Central memory CD8-positive, alpha-beta T cell (primary cell): Measurements from ENCODE around the gene BAIAP2.
A peak's percentile ranks its signal among the peaks of the same experiment; 100 is the strongest.

ENCODE experiments used
- ATAC-seq: fragments of 150-1000 bp; cut with Tn5 transposase; replicated peaks from 2 replicates; pipeline ENCODE4 v1.10.0; 2022; ENCODE audit warnings: mild to moderate bottlenecking, moderate FRiP score, moderate number of reproducible peaks; ENCODE audit not compliant: poor library complexity, severe bottlenecking; ENCODE audit errors: extremely low read depth
- DNase-seq, 2 donors: peaks; one replicate each; pipeline ENCODE4 v3.0.0; 2021; ENCODE audit warnings: low spot score in 2 of 2
- H3K27ac Mint-ChIP-seq: one replicate; pipeline ENCODE4 v1.8.0; 2022; ENCODE audit warnings: low read depth, mild to moderate bottlenecking, moderate library complexity, mixed read lengths
- H3K27me3 Mint-ChIP-seq: one replicate; pipeline ENCODE4 v1.8.0; 2022; ENCODE audit warnings: mixed read lengths
- H3K36me3 Mint-ChIP-seq: one replicate; pipeline ENCODE4 v1.8.0; 2022; ENCODE audit warnings: mild to moderate bottlenecking, moderate library complexity, mixed read lengths; ENCODE audit not compliant: insufficient read depth
- H3K4me1 Mint-ChIP-seq: one replicate; pipeline ENCODE4 v1.8.0; 2022; ENCODE audit warnings: mixed read lengths
- H3K4me3 Mint-ChIP-seq: one replicate; pipeline ENCODE4 v1.8.0; 2022; ENCODE audit warnings: mild to moderate bottlenecking, moderate library complexity, mixed read lengths
- H3K9me3 Mint-ChIP-seq: one replicate; pipeline ENCODE4 v1.8.0; 2022; ENCODE audit warnings: mixed read lengths

Gene BAIAP2

GRCh38 chr17:81158688-81159590 lies 124.0 kb downstream of the BAIAP2 start:
- ATAC-seq (no peak), DNase-seq (no peak)
- H3K9me3 Mint-ChIP-seq: no peaks in the 10 kb centered on the region
- H3K27ac Mint-ChIP-seq: no peak overlapping the region
- H3K27me3 Mint-ChIP-seq: peaks cover 27% of the 10 kb centered on the region
- H3K36me3 Mint-ChIP-seq: peaks cover 3% of the 10 kb centered on the region
- H3K4me1 Mint-ChIP-seq: no peaks in the 10 kb centered on the region
- H3K4me3 Mint-ChIP-seq: no peak overlapping the region

DNA sequence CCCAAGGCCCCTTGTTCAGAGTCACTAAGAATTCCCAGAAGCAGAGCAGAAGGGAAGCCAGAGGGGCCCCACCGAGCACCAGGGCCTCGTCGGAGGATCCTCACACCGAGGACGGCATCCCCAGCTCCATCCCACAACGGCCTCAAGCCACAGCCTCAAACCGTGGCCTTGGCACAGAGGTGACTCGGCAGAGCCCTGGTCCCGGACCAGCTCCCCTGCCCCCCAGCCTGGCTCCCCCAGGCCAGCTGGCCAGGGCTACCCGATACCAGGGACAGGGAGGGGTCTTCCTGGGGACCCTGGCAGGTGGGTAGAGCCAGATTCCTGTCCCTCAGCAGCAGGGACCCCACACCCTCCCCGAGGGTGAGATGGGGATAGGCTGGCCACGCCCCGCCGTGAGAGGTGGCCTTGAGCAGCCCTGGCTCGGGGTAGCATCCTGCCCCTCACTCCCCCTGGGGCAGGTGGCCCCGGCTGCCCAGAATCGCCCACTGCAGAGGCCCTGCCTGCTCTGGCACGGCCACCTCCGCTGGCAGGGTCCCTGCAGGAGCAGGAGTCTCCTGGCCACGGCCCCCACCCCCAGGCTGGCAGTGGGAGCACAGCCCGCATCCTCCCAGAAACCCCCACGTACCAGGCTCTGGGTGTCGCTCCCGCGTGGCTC lies 124.8 kb downstream of the BAIAP2 start:
- ATAC-seq: no peak
- Mint-ChIP-seq H3K9me3 (no peaks in the 10 kb centered on the region), H3K27ac (no peak overlapping the region)

DNA sequence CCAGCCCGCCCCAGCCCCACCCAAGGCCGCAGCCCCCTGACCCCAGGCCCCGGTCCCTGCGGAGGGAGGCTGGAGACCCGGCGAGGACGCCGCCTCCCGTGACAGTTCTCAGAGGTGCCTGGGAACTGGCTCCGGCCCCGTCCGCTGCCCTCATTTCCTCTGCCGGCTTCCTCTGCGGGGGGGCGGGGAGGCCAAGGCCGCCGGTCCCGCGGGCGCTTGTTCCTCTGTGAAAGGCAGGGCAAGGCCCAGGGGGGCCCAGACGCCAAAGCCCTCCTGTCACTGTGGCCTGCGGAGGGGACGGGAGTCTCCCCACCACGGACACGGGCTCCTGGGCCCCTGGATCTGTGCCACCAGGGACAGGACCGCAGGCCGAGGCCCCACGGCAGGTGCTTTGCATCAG lies 125.4 kb downstream of the BAIAP2 start:
- Mint-ChIP-seq H3K36me3 (peaks cover 2% of the 10 kb centered on the region), H3K4me1 (no peaks in the 10 kb centered on the region), H3K27me3 (peaks cover 35% of the 10 kb centered on the region), H3K27ac (no peak overlapping the region), H3K9me3 (no peaks in the 10 kb centered on the region), H3K4me3 (no peak overlapping the region)
- no peak for ATAC-seq
- no peak for DNase-seq

More for the DNA sequence above, 124.8 kb downstream of the BAIAP2 start:
- Mint-ChIP-seq H3K36me3 (peaks cover 2% of the 10 kb centered on the region), H3K4me1 (no peaks in the 10 kb centered on the region), H3K27me3 (peaks cover 35% of the 10 kb centered on the region), H3K4me3 (no peak overlapping the region)
- no peak for DNase-seq

GRCh38 chr17:81160747-81161453 lies 125.9 kb downstream of the BAIAP2 start:
- H3K27ac Mint-ChIP-seq: no peak overlapping the region
- H3K4me3 Mint-ChIP-seq: peak overlapping the region; percentile 31

DNA sequence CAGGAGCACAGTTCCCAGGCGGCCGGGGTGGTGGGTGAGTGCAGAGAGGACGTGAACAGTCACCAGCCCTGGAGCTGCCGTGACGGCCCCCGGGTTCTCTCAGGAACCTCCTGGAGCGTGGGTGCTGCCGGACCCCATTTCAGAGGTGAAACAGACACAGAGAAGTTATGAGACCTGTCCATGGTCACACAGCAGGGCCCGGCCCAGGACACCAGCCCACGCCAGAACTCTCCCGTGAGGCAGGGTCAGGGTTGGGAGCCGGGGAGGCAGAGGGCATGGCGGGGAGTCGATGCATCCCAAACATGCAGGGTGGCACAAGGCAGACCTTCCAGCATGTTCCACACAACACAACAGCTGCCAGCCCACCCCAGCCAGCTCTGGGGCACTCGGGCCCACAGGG lies 126.6 kb downstream of the BAIAP2 start:
- no peak for ATAC-seq
- H3K27ac Mint-ChIP-seq: no peak overlapping the region
- no peaks in the 10 kb centered on the region for H3K9me3 Mint-ChIP-seq
- no peak overlapping the region for H3K4me3 Mint-ChIP-seq
- DNase-seq: no peak
- peaks cover 2% of the 10 kb centered on the region for H3K36me3 Mint-ChIP-seq
- peaks cover 35% of the 10 kb centered on the region for H3K27me3 Mint-ChIP-seq
- H3K4me1 Mint-ChIP-seq: no peaks in the 10 kb centered on the region

More at GRCh38 chr17:81160747-81161453, 125.9 kb downstream of the BAIAP2 start:
- Mint-ChIP-seq H3K9me3 (no peaks in the 10 kb centered on the region), H3K36me3 (peaks cover 2% of the 10 kb centered on the region), H3K27me3 (peaks cover 35% of the 10 kb centered on the region), H3K4me1 (no peaks in the 10 kb centered on the region)
- ATAC-seq (no peak), DNase-seq (no peak)

DNA sequence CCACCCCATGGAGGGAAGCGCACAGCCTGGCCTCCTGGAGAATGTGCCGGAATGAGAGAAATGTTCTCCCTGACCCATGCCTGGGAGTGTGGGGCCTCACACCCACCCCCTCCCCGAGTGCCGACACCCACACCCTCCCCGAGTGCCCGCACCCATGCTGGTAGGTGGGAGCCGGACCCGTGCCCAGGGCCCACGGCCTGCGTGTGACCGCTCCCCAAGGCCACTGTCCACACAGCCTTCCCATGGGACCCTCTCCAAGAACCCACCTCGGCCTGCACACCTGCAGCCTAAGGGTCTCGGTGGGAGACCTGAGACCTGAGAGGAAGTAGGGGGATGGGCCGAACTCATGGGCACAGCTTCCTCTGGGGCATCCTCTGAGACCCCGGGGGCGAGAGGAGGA lies 127.0 kb downstream of the BAIAP2 start:
- no peak for ATAC-seq
- Mint-ChIP-seq H3K9me3 (no peaks in the 10 kb centered on the region), H3K27me3 (peaks cover 35% of the 10 kb centered on the region), H3K4me3 (no peak overlapping the region), H3K4me1 (no peaks in the 10 kb centered on the region), H3K36me3 (peaks cover 2% of the 10 kb centered on the region), H3K27ac (no peak overlapping the region)
- no peak for DNase-seq

DNA sequence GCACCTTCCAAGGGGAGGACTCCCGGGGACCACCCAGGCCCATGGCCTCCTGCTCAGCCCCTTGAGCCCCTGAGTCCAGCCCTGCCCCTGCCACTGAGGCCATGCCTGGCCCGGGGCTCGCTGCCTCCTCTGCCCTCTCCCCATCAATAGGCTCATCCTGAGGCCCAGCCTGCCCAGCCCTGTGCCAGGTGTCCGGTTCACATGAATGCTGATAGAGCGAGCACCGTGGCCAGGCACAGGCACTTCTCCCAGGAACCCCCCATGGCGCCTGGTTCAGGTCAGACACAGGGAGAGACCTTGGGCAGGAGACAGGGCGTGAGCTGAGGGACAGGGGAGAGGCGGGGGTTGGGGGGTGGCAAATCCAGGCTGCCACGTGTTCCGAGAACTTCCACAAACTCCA lies 127.5 kb downstream of the BAIAP2 start:
- no peak for DNase-seq
- Mint-ChIP-seq H3K27me3 (peaks cover 35% of the 10 kb centered on the region), H3K9me3 (no peaks in the 10 kb centered on the region), H3K4me3 (no peak overlapping the region), H3K36me3 (peaks cover 2% of the 10 kb centered on the region), H3K4me1 (no peaks in the 10 kb centered on the region), H3K27ac (no peak overlapping the region)
- ATAC-seq: no peak

- Mint-ChIP-seq H3K27ac (no peak overlapping the region), H3K36me3 (peaks cover 2% of the 10 kb centered on the region)
Measured at GRCh38 chr17:81163051-81163695, 128.2 kb downstream of the BAIAP2 start.

DNA sequence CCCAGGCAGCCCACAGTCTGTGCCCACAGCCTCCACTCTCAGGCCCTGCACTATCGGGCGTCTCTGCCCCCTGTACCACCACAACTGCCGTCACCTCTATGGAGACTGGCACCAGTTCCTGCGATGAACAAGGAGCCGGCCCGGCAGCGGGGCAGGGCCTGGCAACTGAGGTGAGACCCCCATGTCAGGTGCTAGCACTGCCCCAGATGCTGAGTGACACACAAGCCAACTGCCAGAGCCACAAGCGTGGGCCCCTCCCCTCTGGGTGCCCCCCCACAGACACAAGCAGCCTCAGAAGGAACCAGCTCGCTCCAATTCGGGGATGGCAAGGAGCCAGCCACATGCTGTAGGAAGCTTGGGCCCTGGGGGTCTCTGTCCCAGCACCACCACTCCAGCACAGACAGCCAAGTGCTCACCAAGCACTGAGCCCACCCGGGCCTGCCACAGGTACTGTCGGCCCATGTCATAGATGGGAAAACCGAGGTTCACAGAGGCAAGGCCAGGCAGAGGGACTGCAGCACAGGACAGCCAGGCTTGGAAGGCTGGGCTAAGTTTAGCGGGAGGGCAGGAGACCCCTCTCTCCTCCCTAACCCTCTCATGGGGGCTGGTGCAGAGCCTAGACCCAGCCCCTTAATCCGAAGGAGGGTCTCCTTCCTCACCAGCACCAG lies 128.9 kb downstream of the BAIAP2 start:
- Mint-ChIP-seq H3K4me3 (no peak overlapping the region), H3K36me3 (peaks cover 2% of the 10 kb centered on the region), H3K27ac (no peak overlapping the region), H3K27me3 (peaks cover 35% of the 10 kb centered on the region), H3K9me3 (no peaks in the 10 kb centered on the region), H3K4me1 (no peaks in the 10 kb centered on the region)
- no peak for ATAC-seq
- no peak for DNase-seq

More at GRCh38 chr17:81163051-81163695, 128.2 kb downstream of the BAIAP2 start:
- Mint-ChIP-seq H3K9me3 (no peaks in the 10 kb centered on the region), H3K4me3 (no peak overlapping the region), H3K4me1 (no peaks in the 10 kb centered on the region), H3K27me3 (peaks cover 35% of the 10 kb centered on the region)
- ATAC-seq: no peak
- DNase-seq: no peak

DNA sequence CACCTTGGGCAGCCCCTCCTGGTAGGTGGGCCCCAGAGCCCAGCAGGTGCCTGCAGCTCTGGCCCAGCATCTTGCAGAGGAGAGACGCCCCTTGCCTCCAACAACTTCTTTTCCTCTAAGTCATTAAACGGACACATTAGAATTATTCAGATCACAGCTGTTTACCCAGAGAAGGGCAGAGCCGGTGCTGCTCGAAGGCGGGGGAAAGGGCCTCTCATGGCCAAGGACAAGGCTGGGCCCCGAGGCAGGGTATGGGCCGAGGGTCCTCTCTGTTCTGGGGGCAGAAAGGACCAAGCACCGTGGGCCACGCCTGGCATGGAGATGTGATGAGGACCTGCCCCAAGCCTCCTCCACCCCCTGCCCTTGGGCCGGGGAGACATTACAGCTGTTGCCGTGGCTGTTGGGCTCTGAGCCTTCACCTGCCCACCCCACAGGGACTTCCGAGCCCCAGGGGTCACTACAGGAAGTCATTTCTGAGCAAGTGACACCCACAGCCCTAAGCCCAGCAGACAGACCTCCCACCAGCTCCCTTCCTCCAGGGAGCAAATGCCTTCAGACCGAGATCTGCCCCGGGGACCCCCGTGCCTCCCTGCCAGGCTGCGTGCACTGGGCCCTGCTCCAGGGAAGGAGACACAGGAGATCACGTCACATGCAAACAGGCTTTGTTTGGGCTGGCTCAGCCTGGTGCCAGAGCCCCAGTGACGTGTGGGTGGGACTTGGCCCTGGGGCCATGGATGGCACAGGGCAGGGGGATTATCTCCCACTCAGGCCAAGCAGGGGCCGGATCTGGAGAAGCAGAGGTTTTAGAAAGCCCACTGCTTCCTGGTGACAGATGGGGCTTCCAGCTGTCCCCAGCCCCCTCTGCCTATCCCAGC lies 129.7 kb downstream of the BAIAP2 start:
- H3K4me1 Mint-ChIP-seq: no peaks in the 10 kb centered on the region
- no peak overlapping the region for H3K27ac Mint-ChIP-seq
- DNase-seq (no peak), ATAC-seq (no peak)
- peaks cover 2% of the 10 kb centered on the region for H3K36me3 Mint-ChIP-seq
- peaks cover 35% of the 10 kb centered on the region for H3K27me3 Mint-ChIP-seq
- H3K9me3 Mint-ChIP-seq: no peaks in the 10 kb centered on the region
- no peak overlapping the region for H3K4me3 Mint-ChIP-seq

- H3K4me3 Mint-ChIP-seq: peak within 1 kb of the TSS; percentile 22
- no peak for ATAC-seq
- H3K27ac Mint-ChIP-seq: no peak within 1 kb of the TSS
Measured at GRCh38 chr17:81165246-81166032, 130.5 kb downstream of the BAIAP2 start, which contains the start of gene PVALEF. PVALEF (plus strand) TSS chr17:81165507; CDS start chr17:81181227, 15,720 bp downstream.

More at GRCh38 chr17:81165246-81166032, 130.5 kb downstream of the BAIAP2 start, which contains the start of gene PVALEF:
- Mint-ChIP-seq H3K27me3 (peaks cover 33% of the 10 kb centered on the region), H3K36me3 (peaks cover 2% of the 10 kb centered on the region), H3K9me3 (no peaks in the 10 kb centered on the region), H3K4me1 (no peaks in the 10 kb centered on the region)
- no peak for DNase-seq
